Measurements from ENCODE around the gene TNXB.
"Not testable (repeated sequence)": the region's sequence is repeated elsewhere in the genome, so short reads cannot be mapped to it uniquely, and the experiment has no call there.

The TNXB gene

GRCh38 chr6:32052626-32053025, 56.5 kb downstream of the TNXB start:
- H3K4me3 Mint-ChIP-seq; H3K36me3 Mint-ChIP-seq (ENCODE audit: insufficient read depth); H3K4me1 Mint-ChIP-seq; DNase-seq (ENCODE audit: low spot score in 2 of 2); H3K27ac Mint-ChIP-seq (ENCODE audit: low read depth); H3K9me3 Mint-ChIP-seq; ATAC-seq (replicated peaks; ENCODE audit: extremely low read depth, poor library complexity, severe bottlenecking): not testable (repeated sequence)
- peaks cover 32% of the 10 kb centered on the region for H3K27me3 Mint-ChIP-seq

- Mint-ChIP-seq H3K27ac (ENCODE audit: low read depth) (no peak overlapping the region), H3K4me1 (peaks cover 7% of the 10 kb centered on the region)
- ATAC-seq (replicated peaks; ENCODE audit: extremely low read depth, poor library complexity, severe bottlenecking) = no peak
Observed at GRCh38 chr6:32050562-32050961, 58.6 kb downstream of the TNXB start.

GRCh38 chr6:32049736-32050135, 59.4 kb downstream of the TNXB start:
- not testable (repeated sequence) for H3K27ac Mint-ChIP-seq (ENCODE audit: low read depth); H3K9me3 Mint-ChIP-seq; H3K4me1 Mint-ChIP-seq; DNase-seq (ENCODE audit: low spot score in 2 of 2); H3K36me3 Mint-ChIP-seq (ENCODE audit: insufficient read depth); H3K4me3 Mint-ChIP-seq; ATAC-seq (replicated peaks; ENCODE audit: extremely low read depth, poor library complexity, severe bottlenecking); H3K27me3 Mint-ChIP-seq

More at GRCh38 chr6:32050562-32050961, 58.6 kb downstream of the TNXB start:
- Mint-ChIP-seq H3K27me3 (peaks cover 17% of the 10 kb centered on the region), H3K4me3 (no peak overlapping the region), H3K9me3 (no peaks in the 10 kb centered on the region), H3K36me3 (ENCODE audit: insufficient read depth) (peaks cover 3% of the 10 kb centered on the region)
- DNase-seq (ENCODE audit: low spot score in 2 of 2) = no peak

GRCh38 chr6:32049149-32049548, 60.0 kb downstream of the TNXB start:
- H3K27ac Mint-ChIP-seq (ENCODE audit: low read depth); ATAC-seq (replicated peaks; ENCODE audit: extremely low read depth, poor library complexity, severe bottlenecking); H3K4me1 Mint-ChIP-seq; DNase-seq (ENCODE audit: low spot score in 2 of 2); H3K27me3 Mint-ChIP-seq; H3K9me3 Mint-ChIP-seq; H3K4me3 Mint-ChIP-seq; H3K36me3 Mint-ChIP-seq (ENCODE audit: insufficient read depth): not testable (repeated sequence)

GRCh38 chr6:32047855-32048766, 61.0 kb downstream of the TNXB start:
- peak; percentile 72 for ATAC-seq (replicated peaks; ENCODE audit: extremely low read depth, poor library complexity, severe bottlenecking)

GRCh38 chr6:32047539-32047854, 61.6 kb downstream of the TNXB start:
- no peaks in the 10 kb centered on the region for H3K9me3 Mint-ChIP-seq
- H3K36me3 Mint-ChIP-seq (ENCODE audit: insufficient read depth) = peaks cover 3% of the 10 kb centered on the region
- H3K27me3 Mint-ChIP-seq = no peaks in the 10 kb centered on the region
- DNase-seq (ENCODE audit: low spot score in 2 of 2) = no peak
- no peak overlapping the region for H3K4me3 Mint-ChIP-seq
- ATAC-seq (replicated peaks; ENCODE audit: extremely low read depth, poor library complexity, severe bottlenecking) = no peak
- peaks cover 7% of the 10 kb centered on the region for H3K4me1 Mint-ChIP-seq
- H3K27ac Mint-ChIP-seq (ENCODE audit: low read depth) = peak overlapping the region; percentile 67

More at GRCh38 chr6:32047855-32048766, 61.0 kb downstream of the TNXB start:
- Mint-ChIP-seq H3K4me1 (peaks cover 7% of the 10 kb centered on the region), H3K36me3 (ENCODE audit: insufficient read depth) (peaks cover 3% of the 10 kb centered on the region), H3K4me3 (peak overlapping the region; percentile 23), H3K9me3 (no peaks in the 10 kb centered on the region), H3K27me3 (no peaks in the 10 kb centered on the region), H3K27ac (ENCODE audit: low read depth) (peak overlapping the region; percentile 67)
- peak; percentile 45 to 69 for DNase-seq (ENCODE audit: low spot score in 2 of 2)

GRCh38 chr6:32047084-32047478, 62.1 kb downstream of the TNXB start:
- Mint-ChIP-seq H3K4me1 (peaks cover 7% of the 10 kb centered on the region), H3K27me3 (no peaks in the 10 kb centered on the region), H3K36me3 (ENCODE audit: insufficient read depth) (peaks cover 3% of the 10 kb centered on the region), H3K9me3 (no peaks in the 10 kb centered on the region), H3K4me3 (no peak overlapping the region), H3K27ac (ENCODE audit: low read depth) (no peak overlapping the region)
- no peak for ATAC-seq (replicated peaks; ENCODE audit: extremely low read depth, poor library complexity, severe bottlenecking)
- DNase-seq (ENCODE audit: low spot score in 2 of 2) = no peak

GRCh38 chr6:32046450-32047083, 62.6 kb downstream of the TNXB start:
- Mint-ChIP-seq H3K27ac (ENCODE audit: low read depth) (no peak overlapping the region), H3K27me3 (no peaks in the 10 kb centered on the region), H3K4me3 (no peak overlapping the region), H3K36me3 (ENCODE audit: insufficient read depth) (peaks cover 3% of the 10 kb centered on the region), H3K9me3 (no peaks in the 10 kb centered on the region), H3K4me1 (peaks cover 7% of the 10 kb centered on the region)
- DNase-seq (ENCODE audit: low spot score in 2 of 2) (no peak), ATAC-seq (replicated peaks; ENCODE audit: extremely low read depth, poor library complexity, severe bottlenecking) (no peak)

GRCh38 chr6:32045811-32046449, 63.2 kb downstream of the TNXB start:
- peaks cover 7% of the 10 kb centered on the region for H3K4me1 Mint-ChIP-seq
- no peak overlapping the region for H3K4me3 Mint-ChIP-seq
- DNase-seq (ENCODE audit: low spot score in 2 of 2) = no peak
- no peaks in the 10 kb centered on the region for H3K9me3 Mint-ChIP-seq
- peaks cover 3% of the 10 kb centered on the region for H3K36me3 Mint-ChIP-seq (ENCODE audit: insufficient read depth)
- no peak for ATAC-seq (replicated peaks; ENCODE audit: extremely low read depth, poor library complexity, severe bottlenecking)
- H3K27me3 Mint-ChIP-seq = no peaks in the 10 kb centered on the region
- no peak overlapping the region for H3K27ac Mint-ChIP-seq (ENCODE audit: low read depth)

- not testable (repeated sequence) for ATAC-seq (replicated peaks; ENCODE audit: extremely low read depth, poor library complexity, severe bottlenecking); H3K4me3 Mint-ChIP-seq; H3K27me3 Mint-ChIP-seq; H3K36me3 Mint-ChIP-seq (ENCODE audit: insufficient read depth); DNase-seq (ENCODE audit: low spot score in 2 of 2); H3K4me1 Mint-ChIP-seq; H3K9me3 Mint-ChIP-seq; H3K27ac Mint-ChIP-seq (ENCODE audit: low read depth)
Observed at GRCh38 chr6:32044916-32045315, 64.2 kb downstream of the TNXB start.

- H3K27me3 Mint-ChIP-seq; H3K4me3 Mint-ChIP-seq; H3K36me3 Mint-ChIP-seq (ENCODE audit: insufficient read depth); H3K27ac Mint-ChIP-seq (ENCODE audit: low read depth); H3K9me3 Mint-ChIP-seq; ATAC-seq (replicated peaks; ENCODE audit: extremely low read depth, poor library complexity, severe bottlenecking); DNase-seq (ENCODE audit: low spot score in 2 of 2); H3K4me1 Mint-ChIP-seq: not testable (repeated sequence)
Observed at GRCh38 chr6:32043589-32044380, 65.4 kb downstream of the TNXB start.

- H3K27me3 Mint-ChIP-seq; ATAC-seq (replicated peaks; ENCODE audit: extremely low read depth, poor library complexity, severe bottlenecking); H3K4me3 Mint-ChIP-seq: not testable (repeated sequence)
Observed at GRCh38 chr6:32042276-32042675, 66.9 kb downstream of the TNXB start.

More at GRCh38 chr6:32042276-32042675, 66.9 kb downstream of the TNXB start:
- not testable (repeated sequence) for H3K36me3 Mint-ChIP-seq (ENCODE audit: insufficient read depth); DNase-seq (ENCODE audit: low spot score in 2 of 2); H3K27ac Mint-ChIP-seq (ENCODE audit: low read depth); H3K4me1 Mint-ChIP-seq; H3K9me3 Mint-ChIP-seq

Data from central memory CD8-positive, alpha-beta T cell (primary cell).